Activated naive CD8-positive, alpha-beta T cell treated with anti-CD3 and anti-CD28 coated beads for 36 hours (primary cell): ENCODE measurements around the gene CCDC138. TPM values are rescaled to one million over a fixed set of nuclear protein-coding genes. Genes with fewer than 3 reads are reported as not detected.

Experiments used
- DNase-seq: peaks from one replicate; pipeline ENCODE4 v3.0.0; 2021
- H3K27ac Mint-ChIP-seq: one replicate; pipeline ENCODE4 v1.8.0; 2022; ENCODE audit warnings: mild to moderate bottlenecking, moderate library complexity, mixed read lengths
- H3K27me3 Mint-ChIP-seq: one replicate; pipeline ENCODE4 v1.8.0; 2022; ENCODE audit warnings: mild to moderate bottlenecking, mixed read lengths
- H3K36me3 Mint-ChIP-seq: one replicate; pipeline ENCODE4 v1.8.0; 2021; ENCODE audit warnings: mild to moderate bottlenecking, mixed read lengths
- H3K4me1 Mint-ChIP-seq: one replicate; pipeline ENCODE4 v1.8.0; 2021; ENCODE audit warnings: mixed read lengths
- H3K4me3 Mint-ChIP-seq: one replicate; pipeline ENCODE4 v1.8.0; 2022; ENCODE audit warnings: mild to moderate bottlenecking, moderate library complexity, mixed read lengths
- H3K9me3 Mint-ChIP-seq: one replicate; pipeline ENCODE4 v1.8.0; 2022; ENCODE audit warnings: mixed read lengths
- total RNA-seq, 2 experiments: library from RNA; stranded (reverse); gene quantifications; one replicate each; pipeline ENCODE4 v1.2.3, GENCODE V29; 2021

CCDC138 gene
- total RNA-seq, 2 experiments from 2014 or later: 15.0 to 17.0 TPM

DNA sequence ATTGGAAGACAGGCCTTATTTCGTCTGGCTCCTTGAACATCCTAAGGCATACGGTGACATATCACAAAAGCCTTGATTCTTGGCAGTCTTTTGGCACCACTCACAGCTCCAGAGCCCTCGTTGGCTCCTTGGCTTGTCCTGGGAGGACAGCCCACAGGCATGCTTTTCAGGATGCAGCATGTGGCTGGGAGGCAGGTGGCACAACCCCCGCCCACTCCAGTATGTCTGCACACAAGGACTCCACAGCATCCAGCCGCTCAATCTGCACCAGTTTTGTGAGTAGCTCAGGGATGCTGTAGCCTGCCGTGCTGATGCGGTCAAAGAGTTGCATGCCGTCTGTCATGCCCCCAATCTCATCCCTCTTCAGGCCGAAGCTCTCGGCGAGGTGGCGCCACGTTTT is 110.2 kb downstream of the CCDC138 start:
- no peaks in the 10 kb centered on the region for H3K27me3 Mint-ChIP-seq
- DNase-seq: no peak
- peaks cover 21% of the 10 kb centered on the region for H3K9me3 Mint-ChIP-seq
- H3K27ac Mint-ChIP-seq: no peak overlapping the region
- peaks cover 70% of the 10 kb centered on the region for H3K36me3 Mint-ChIP-seq
- peaks cover 10% of the 10 kb centered on the region for H3K4me1 Mint-ChIP-seq
- H3K4me3 Mint-ChIP-seq: no peak overlapping the region

GRCh38 chr2:108898315-108899082 is 111.9 kb downstream of the CCDC138 start:
- no peak for DNase-seq
- H3K27me3 Mint-ChIP-seq: no peaks in the 10 kb centered on the region
- H3K27ac Mint-ChIP-seq: peak overlapping the region; percentile 68
- no peak overlapping the region for H3K4me3 Mint-ChIP-seq
- H3K4me1 Mint-ChIP-seq: peaks cover 10% of the 10 kb centered on the region
- peaks cover 14% of the 10 kb centered on the region for H3K9me3 Mint-ChIP-seq
- peaks cover 61% of the 10 kb centered on the region for H3K36me3 Mint-ChIP-seq

DNA sequence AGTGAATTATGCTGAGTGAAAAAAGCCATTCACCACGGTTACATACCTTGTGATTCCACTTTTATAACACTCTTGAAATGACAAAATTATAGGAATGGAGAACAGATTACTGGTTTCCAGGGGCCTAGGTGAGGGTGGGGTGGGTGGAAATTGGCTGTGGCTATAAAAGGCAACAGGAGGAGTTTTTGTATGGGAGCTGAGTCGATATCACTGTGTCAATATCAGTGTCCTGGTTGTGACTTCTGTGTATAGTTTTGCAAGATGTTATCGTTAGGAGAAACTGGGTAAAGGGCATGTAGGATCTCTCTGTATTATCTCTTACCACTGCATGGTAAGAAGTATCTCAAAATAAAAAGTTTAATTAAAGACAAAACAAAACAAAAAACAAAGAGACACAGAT is 118.1 kb downstream of the CCDC138 start:
- Mint-ChIP-seq H3K27ac (no peak overlapping the region), H3K9me3 (peaks cover 10% of the 10 kb centered on the region), H3K27me3 (no peaks in the 10 kb centered on the region), H3K4me1 (no peaks in the 10 kb centered on the region), H3K4me3 (no peak overlapping the region), H3K36me3 (peaks cover 27% of the 10 kb centered on the region)
- DNase-seq: no peak

- Mint-ChIP-seq H3K9me3 (peaks cover 10% of the 10 kb centered on the region), H3K36me3 (peaks cover 24% of the 10 kb centered on the region), H3K27me3 (no peaks in the 10 kb centered on the region), H3K4me1 (no peaks in the 10 kb centered on the region), H3K4me3 (no peak overlapping the region), H3K27ac (no peak overlapping the region)
- DNase-seq: no peak
Measured at GRCh38 chr2:108905176-108905575, 118.6 kb downstream of the CCDC138 start.

GRCh38 chr2:108905906-108906305 is 119.3 kb downstream of the CCDC138 start:
- Mint-ChIP-seq H3K27me3 (no peaks in the 10 kb centered on the region), H3K4me1 (no peaks in the 10 kb centered on the region), H3K36me3 (peaks cover 18% of the 10 kb centered on the region), H3K9me3 (peaks cover 5% of the 10 kb centered on the region), H3K27ac (no peak overlapping the region), H3K4me3 (no peak overlapping the region)
- DNase-seq: no peak

GRCh38 chr2:108906403-108907077 is 120.0 kb downstream of the CCDC138 start:
- Mint-ChIP-seq H3K4me3 (no peak overlapping the region), H3K36me3 (peaks cover 12% of the 10 kb centered on the region), H3K27ac (no peak overlapping the region), H3K27me3 (no peaks in the 10 kb centered on the region), H3K9me3 (no peaks in the 10 kb centered on the region), H3K4me1 (no peaks in the 10 kb centered on the region)
- no peak for DNase-seq

- Mint-ChIP-seq H3K27me3 (no peaks in the 10 kb centered on the region), H3K4me3 (no peak overlapping the region), H3K9me3 (no peaks in the 10 kb centered on the region), H3K27ac (no peak overlapping the region), H3K4me1 (no peaks in the 10 kb centered on the region), H3K36me3 (peaks cover 6% of the 10 kb centered on the region)
- DNase-seq: no peak
Measured at GRCh38 chr2:108907822-108908712, 121.5 kb downstream of the CCDC138 start.

DNA sequence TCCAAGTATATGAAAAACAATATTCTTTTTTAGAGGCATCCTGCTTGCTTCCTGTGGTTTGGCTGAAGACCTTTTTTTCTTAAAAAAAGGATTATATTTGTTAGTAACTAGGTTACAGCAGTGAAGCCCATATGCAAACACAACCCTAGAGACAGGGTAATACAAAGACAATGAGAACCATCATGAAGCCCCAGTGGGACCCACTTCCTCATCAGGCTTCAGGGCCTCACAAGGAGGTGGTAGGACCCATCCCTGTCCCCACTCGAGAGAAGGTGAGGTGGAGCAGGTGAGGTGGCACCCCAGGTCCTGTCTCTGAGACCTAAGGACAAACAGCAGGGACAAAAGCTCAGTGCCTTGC is 122.1 kb downstream of the CCDC138 start:
- Mint-ChIP-seq H3K27ac (no peak overlapping the region), H3K4me1 (no peaks in the 10 kb centered on the region), H3K27me3 (no peaks in the 10 kb centered on the region), H3K36me3 (peaks cover 4% of the 10 kb centered on the region), H3K4me3 (no peak overlapping the region), H3K9me3 (no peaks in the 10 kb centered on the region)
- no peak for DNase-seq

- Mint-ChIP-seq H3K36me3 (peaks cover 4% of the 10 kb centered on the region), H3K4me3 (no peak overlapping the region), H3K9me3 (no peaks in the 10 kb centered on the region), H3K27ac (no peak overlapping the region), H3K27me3 (no peaks in the 10 kb centered on the region), H3K4me1 (peaks cover 1% of the 10 kb centered on the region)
- no peak for DNase-seq
Measured at GRCh38 chr2:108909275-108909823, 122.8 kb downstream of the CCDC138 start.

- Mint-ChIP-seq H3K27me3 (no peaks in the 10 kb centered on the region), H3K4me1 (peaks cover 6% of the 10 kb centered on the region), H3K9me3 (no peaks in the 10 kb centered on the region), H3K4me3 (no peak overlapping the region), H3K27ac (no peak overlapping the region), H3K36me3 (peaks cover 3% of the 10 kb centered on the region)
- DNase-seq: no peak
Measured at GRCh38 chr2:108910011-108910431, 123.5 kb downstream of the CCDC138 start.

DNA sequence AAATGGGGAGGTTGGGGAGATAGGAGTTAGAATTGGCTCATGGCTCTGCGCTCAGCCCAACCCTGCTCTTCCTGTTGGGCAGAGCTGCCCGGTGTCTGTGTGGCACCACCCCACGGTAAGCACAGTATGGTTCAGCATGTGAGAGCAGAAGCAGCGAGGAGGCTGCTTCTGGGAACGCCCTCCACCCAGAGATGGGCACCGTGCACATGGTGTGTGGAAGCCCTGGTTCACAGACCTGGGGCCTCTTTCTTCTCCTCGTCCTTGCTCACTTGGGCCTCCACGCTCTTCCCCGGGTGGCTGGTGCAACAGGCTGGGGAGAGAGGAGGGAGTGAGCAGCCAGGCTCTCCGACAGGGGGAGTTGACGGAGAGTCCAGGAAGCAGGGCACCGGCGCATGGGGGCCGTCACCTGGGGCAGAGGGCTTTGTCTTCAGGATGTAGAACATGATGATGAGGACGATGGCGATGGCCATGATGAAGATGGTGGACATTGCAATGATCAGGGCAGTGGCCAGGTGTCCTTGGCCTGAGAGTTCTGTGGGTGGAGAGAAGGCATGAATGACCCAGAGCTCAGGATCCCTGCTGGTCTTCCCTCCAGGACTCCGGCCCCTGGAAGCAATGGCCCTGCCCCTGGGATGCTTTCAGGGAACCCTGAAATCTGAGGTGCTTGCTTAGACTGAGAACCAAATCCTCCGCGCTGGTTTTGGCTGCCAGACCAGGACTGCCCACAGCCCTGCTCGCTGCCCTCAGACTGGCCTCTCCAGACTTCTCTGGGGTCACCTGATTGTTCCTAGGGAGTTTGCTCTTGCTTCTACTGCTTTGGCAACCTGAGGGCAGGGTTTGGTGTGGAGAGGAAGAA is 124.2 kb downstream of the CCDC138 start:
- no peaks in the 10 kb centered on the region for H3K9me3 Mint-ChIP-seq
- no peak for DNase-seq
- no peaks in the 10 kb centered on the region for H3K27me3 Mint-ChIP-seq
- no peak overlapping the region for H3K27ac Mint-ChIP-seq
- H3K4me3 Mint-ChIP-seq: no peak overlapping the region
- peaks cover 6% of the 10 kb centered on the region for H3K4me1 Mint-ChIP-seq
- peaks cover 2% of the 10 kb centered on the region for H3K36me3 Mint-ChIP-seq

GRCh38 chr2:108911401-108911800 is 124.8 kb downstream of the CCDC138 start:
- no peak overlapping the region for H3K27ac Mint-ChIP-seq
- H3K4me1 Mint-ChIP-seq: peaks cover 6% of the 10 kb centered on the region
- peaks cover 2% of the 10 kb centered on the region for H3K36me3 Mint-ChIP-seq
- H3K4me3 Mint-ChIP-seq: no peak overlapping the region
- no peaks in the 10 kb centered on the region for H3K9me3 Mint-ChIP-seq
- no peaks in the 10 kb centered on the region for H3K27me3 Mint-ChIP-seq
- no peak for DNase-seq

- no peaks in the 10 kb centered on the region for H3K27me3 Mint-ChIP-seq
- peaks cover 2% of the 10 kb centered on the region for H3K36me3 Mint-ChIP-seq
- H3K27ac Mint-ChIP-seq: no peak overlapping the region
- H3K9me3 Mint-ChIP-seq: no peaks in the 10 kb centered on the region
- peaks cover 6% of the 10 kb centered on the region for H3K4me1 Mint-ChIP-seq
- no peak for DNase-seq
- H3K4me3 Mint-ChIP-seq: no peak overlapping the region
Measured at GRCh38 chr2:108911807-108912628, 125.4 kb downstream of the CCDC138 start.

DNA sequence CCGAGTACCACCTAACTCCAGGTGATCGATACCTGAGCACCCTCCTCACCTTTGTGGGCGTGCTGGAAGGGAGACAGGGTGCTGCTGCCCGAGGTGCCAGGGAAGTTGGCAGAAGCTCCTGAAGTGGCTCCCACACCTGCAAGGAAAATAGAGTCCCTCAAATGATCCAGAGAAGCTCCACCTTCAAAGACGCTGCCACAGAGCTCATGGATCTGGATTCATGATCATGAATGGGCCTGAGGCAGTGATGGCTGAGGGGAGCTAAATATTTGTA is 126.0 kb downstream of the CCDC138 start:
- DNase-seq: no peak
- Mint-ChIP-seq H3K27me3 (no peaks in the 10 kb centered on the region), H3K36me3 (peaks cover 2% of the 10 kb centered on the region), H3K4me3 (no peak overlapping the region), H3K4me1 (peaks cover 9% of the 10 kb centered on the region), H3K27ac (no peak overlapping the region), H3K9me3 (no peaks in the 10 kb centered on the region)
